HG03196 (cell line): ENCODE data around the gene B4GALT7.
"Not testable (repeated sequence)": the region's sequence is repeated elsewhere in the genome, so short reads cannot be mapped to it uniquely, and the experiment has no call there.

ENCODE experiments used
- ATAC-seq: cut with Tn5 transposase; IDR thresholded peaks from one replicate; pipeline ENCODE4 v1.9.1; 2021; ENCODE audit not compliant: unreplicated experiment

Gene B4GALT7

DNA sequence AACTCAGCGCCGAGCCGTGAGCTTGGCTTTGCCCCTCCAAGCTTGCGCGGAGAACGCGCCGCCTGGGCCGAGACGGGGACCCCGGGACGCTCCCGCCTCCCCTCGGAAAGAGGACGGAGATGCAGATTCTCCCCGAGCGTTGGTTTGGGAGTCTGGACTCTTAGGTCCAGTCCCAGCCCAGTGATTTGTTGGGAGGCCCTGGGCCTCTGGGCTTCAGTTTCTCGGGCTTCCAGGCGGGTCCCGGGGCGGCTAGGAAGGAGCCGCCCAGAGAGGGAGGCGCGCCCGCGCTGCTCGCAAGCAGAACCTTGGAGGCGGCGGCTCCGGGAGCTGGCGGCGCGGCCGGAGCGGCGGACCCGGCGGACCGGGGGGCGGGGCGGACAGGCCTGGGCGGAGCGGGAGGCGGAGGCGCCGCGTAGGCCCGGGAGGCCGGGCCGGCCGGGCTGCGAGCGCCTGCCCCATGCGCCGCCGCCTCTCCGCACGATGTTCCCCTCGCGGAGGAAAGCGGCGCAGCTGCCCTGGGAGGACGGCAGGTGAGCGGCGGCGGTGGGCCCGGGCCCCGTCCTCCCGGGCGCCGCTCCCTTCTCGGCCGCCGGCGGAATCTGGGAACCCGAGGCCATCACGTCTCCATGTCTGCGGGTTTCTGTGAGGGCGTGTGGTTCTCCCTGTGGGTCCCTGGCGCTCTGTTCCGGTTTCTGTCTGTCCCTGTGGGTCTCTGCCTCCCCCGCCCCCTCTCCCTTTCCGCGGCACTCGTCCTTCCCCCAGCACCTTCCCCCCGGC, at the start of gene B4GALT7:
Gene B4GALT7 (plus strand): TSS at position 402 of the 777 bp plus-strand sequence. CDS start 79 bp downstream, at position 481.
- ATAC-seq = peak; percentile 90

GRCh38 chr5:177552839-177553455, 47.0 kb upstream of the B4GALT7 start:
- ATAC-seq = no peak

DNA sequence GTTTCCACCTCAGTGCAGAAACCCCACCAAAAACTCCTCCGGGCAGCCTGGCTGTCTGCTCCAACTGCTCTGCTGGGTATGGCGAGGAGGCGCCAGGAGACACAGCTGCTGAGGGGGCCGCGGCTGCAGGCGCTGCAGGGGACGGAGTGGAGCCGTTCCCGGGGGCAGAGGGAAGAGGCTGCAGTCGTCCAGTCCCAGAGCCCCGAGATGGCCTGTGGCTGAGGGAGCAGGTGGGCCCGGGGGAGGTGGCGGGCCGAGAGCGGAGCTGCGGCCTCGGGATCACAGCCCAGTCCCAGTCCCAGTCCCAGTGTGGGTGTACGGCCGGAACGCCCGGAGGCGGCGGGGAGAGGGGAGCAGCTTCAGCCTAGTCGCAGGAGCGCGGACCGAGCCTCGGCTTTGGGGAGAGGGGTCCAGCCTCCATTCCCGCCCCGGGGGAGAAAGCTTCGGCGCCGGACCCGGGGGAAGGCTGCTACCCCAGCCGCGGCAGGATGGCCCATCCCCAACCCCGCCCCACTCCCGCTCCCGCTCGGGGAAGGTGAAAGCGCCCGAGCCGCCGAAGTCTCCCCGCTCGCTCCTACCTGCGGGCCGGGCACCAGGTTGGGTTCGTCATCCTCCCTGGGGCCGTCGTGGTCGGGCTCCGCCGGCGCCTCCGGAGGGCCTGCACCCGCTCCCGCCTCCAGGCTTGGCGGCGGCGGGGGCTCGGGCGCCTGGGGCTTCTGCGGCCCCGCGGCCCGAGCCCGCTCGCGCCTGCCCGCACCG, 46.1 kb upstream of the B4GALT7 start:
- peak; percentile 38 for ATAC-seq

DNA sequence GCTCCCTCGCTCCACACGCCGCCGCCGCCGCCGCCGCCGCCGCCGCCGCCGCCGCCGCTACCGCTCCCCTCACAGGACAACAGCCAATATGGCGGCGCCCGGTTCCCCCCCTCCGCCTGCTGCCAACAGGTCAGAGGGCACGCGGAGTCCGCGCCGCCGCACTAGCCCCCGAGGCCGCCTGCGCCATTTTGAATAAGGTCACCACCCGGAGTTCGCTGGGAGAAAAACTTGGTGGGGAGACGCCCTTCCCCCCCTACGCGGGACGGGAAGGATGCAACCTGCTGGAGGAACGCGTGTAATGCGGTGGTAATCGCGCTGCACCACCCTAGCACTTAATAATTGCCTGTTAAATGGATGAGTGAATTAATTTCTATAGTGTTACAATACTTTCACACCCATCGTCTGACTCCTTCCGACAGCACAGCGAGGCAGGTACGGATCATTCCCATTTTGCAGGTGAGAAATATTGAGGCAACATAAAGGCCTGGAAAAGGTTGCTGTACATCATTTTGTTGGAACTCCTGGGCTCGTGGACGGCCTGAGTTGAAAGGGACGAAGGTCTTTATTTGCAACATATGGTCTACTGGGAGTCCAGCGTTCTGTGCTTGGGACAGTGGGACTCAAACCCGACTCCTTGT, 45.3 kb upstream of the B4GALT7 start, which contains the start of gene FAM193B:
Gene FAM193B (minus strand): TSS at position 90 of the 638 bp plus-strand sequence. CDS start 105 bp downstream, outside the sequence.
- peak; percentile 83 for ATAC-seq

- no peak for ATAC-seq
Observed at GRCh38 chr5:177555228-177555627, 44.7 kb upstream of the B4GALT7 start.

DNA sequence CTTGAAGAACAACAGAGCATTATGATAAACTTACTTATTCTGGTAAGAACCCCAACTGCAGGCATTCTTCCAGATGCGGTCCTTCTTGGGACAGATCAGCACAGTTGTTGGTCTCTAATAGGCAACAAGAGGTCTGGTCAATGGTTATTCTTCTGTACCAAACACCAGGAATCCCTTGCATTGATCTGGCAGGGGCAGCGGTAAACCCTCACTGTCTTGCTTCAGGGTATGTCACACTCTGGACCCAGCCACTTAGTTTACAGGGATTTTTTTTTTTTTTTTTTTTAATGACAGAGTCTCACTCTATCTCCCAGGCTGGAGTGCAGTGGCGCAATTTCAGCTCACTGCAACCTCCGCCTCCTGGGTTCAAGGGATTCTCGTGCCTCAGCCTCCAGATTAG, 44.3 kb upstream of the B4GALT7 start:
- ATAC-seq = no peak

DNA sequence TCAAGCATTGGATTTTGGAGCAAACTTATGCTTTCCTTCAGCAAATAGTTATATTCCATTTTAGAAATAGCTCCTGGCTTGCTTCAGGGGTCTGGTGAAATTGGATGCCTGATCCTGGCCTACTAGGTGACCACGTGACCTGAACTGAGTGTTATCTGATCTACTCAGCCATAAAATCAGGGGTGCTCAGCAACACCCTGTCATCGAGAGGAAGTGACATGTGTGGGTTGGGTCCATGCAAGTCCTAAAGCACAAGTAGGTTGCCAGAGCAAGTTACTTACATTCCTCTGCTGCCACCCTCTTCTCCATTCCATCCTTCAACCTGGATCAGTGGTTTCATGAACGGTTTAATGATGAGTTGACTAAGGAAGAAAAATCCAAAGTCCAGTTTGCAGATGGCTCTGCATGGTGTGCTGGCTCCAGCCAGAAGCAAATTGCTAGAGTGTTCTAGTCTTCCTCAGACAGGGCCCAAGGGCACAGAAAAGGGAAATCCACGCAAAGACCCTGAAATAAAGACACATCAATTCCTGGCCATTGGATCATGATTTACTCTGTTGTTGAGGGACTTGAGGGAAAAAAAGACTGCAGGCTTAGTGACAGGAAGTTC, 42.8 kb upstream of the B4GALT7 start:
- no peak for ATAC-seq

DNA sequence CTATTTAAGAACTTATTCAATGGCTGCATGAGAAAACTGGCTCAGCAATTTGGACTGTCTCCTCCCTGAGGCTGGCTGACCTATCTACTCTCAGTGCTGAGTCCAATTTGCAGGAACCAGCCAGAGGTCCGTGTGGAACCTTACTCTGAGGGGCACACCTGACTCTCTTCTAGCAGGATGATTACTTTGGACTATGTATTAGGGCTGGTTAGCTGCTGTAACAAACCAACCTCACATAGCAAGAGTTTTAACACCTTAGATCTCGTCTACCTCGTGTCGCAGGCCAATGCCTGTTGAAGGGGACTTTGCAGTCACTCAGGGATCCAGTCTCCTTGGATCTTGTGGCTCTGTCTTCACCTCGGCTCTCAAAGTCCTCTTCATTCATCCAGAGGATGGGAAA, 42.1 kb upstream of the B4GALT7 start:
- no peak for ATAC-seq

- ATAC-seq = not testable (repeated sequence)
Observed at GRCh38 chr5:177559446-177559941, 40.4 kb upstream of the B4GALT7 start.

- ATAC-seq = no peak
Observed at GRCh38 chr5:177565046-177565445, 34.9 kb upstream of the B4GALT7 start.

GRCh38 chr5:177568326-177568725, 31.6 kb upstream of the B4GALT7 start:
- no peak for ATAC-seq

DNA sequence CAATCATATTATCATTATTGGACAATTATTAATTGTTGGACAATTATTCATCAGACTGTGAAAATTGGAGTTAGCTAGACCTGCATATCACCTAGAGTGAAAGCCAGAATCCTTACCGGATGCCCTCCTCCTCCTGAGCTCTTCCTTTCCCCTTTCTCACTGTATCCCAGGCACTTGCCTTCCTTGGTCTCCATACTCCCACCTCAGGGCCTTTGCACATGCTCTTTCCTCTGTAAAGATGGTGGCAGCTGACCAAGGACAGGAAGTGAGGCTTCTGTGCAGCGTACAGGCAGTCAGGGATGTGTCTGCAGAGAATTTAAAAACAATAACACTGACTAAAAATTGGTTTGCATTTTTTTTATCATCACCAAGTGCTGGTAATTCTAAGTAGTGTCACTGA, 30.0 kb upstream of the B4GALT7 start:
- no peak for ATAC-seq

- no peak for ATAC-seq
Observed at GRCh38 chr5:177575488-177575887, 24.4 kb upstream of the B4GALT7 start.

DNA sequence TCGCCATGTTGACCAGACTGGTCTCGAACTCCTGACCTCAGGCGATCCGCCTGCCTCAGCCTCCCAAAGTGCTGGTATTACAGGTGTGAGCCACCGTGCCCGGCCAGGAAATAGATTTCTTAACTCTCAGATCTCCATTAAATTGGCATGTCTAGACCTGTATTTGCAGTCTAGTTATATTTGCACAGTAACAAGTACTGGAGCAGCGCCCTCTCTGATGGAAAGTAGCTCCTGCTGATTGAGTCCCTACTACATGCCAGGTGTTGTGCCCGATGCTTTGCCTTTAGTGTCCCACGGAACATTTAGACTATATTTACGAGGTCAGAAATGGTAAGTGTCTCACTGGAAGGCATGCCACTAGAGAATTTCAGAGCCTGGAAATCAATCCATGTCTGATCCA, 23.8 kb upstream of the B4GALT7 start:
- ATAC-seq = no peak

GRCh38 chr5:177578316-177578715, 21.6 kb upstream of the B4GALT7 start:
- no peak for ATAC-seq

- no peak for ATAC-seq
Observed at GRCh38 chr5:177588413-177588909, 11.5 kb upstream of the B4GALT7 start.

GRCh38 chr5:177590406-177590805, 9.5 kb upstream of the B4GALT7 start:
- no peak for ATAC-seq

DNA sequence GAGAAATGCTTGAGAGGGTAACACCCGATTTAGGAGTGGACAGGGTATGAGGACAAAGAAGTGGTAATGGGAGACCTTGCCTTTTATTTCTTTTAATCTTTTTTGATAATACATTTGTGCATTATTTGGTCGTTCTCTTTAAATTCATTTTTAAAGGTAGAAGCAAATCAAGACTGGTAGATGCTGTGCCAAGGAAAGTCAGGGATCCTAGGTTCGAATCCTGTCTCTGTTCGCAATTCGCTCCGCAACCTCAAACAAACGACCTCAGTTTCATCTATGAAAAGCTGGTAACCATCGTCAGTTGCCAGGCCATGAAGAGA, 8.3 kb upstream of the B4GALT7 start:
- no peak for ATAC-seq

GRCh38 chr5:177592010-177592834, 7.7 kb upstream of the B4GALT7 start, which contains the start of gene TMED9:
TMED9 (plus strand) TSS chr5:177592203; CDS start chr5:177592215, 12 bp downstream.
- ATAC-seq = peak; percentile 96

- no peak for ATAC-seq
Observed at GRCh38 chr5:177592905-177593304, 7.0 kb upstream of the B4GALT7 start.
